RWPE2 (cell line): ENCODE data around the gene ENGASE.

ENCODE experiments used
- ATAC-seq: fragments of 200-7000 bp; cut with Tn5 transposase; 3 replicates; pipeline ENCODE4 v1.9.1; 2021; ENCODE audit warnings: low read depth
- DNase-seq: peaks from one replicate; pipeline ENCODE4 v3.0.0-alpha.2; 2020; ENCODE audit warnings: low spot score
- H3K27ac ChIP-seq: fragments of 450-650 bp; 2 replicates; pipeline ENCODE4 v1.5.1; 2017; ENCODE audit warnings: mild to moderate bottlenecking; ENCODE audit not compliant: poor library complexity, severe bottlenecking
- H3K27me3 ChIP-seq: fragments of 250-450 bp; sonication (Bioruptor Pico); 2 replicates; pipeline ENCODE4 v1.5.1; 2021; ENCODE audit warnings: mild to moderate bottlenecking, moderate library complexity; ENCODE audit not compliant: insufficient read depth, poor library complexity, severe bottlenecking
- H3K36me3 ChIP-seq: fragments of 250-450 bp; sonication (Bioruptor Pico); 2 replicates; pipeline ENCODE4 v1.5.1; 2020; ENCODE audit warnings: low read depth, mild to moderate bottlenecking, moderate library complexity
- H3K4me1 ChIP-seq: fragments of 250-450 bp; sonication (Bioruptor Pico); 2 replicates; pipeline ENCODE4 v1.5.1; 2021; ENCODE audit warnings: mild to moderate bottlenecking, moderate library complexity; ENCODE audit not compliant: insufficient read depth, poor library complexity, severe bottlenecking
- H3K4me3 ChIP-seq: fragments of 250-450 bp; sonication (Bioruptor Pico); 2 replicates; pipeline ENCODE4 v1.5.1; 2021; ENCODE audit warnings: mild to moderate bottlenecking, moderate library complexity; ENCODE audit not compliant: severe bottlenecking
- H3K9me3 ChIP-seq: fragments of 250-450 bp; sonication (Bioruptor Pico); 2 replicates; pipeline ENCODE4 v1.5.1; 2021; ENCODE audit warnings: mild to moderate bottlenecking, moderate library complexity; ENCODE audit not compliant: severe bottlenecking
- TF ChIP-seq, protein P1 (sequence below): fragments of 450-650 bp; IDR thresholded peaks from one replicate; pipeline ENCODE4 v1.5.1; 2017; ENCODE audit warnings: mild to moderate bottlenecking, moderate library complexity; ENCODE audit not compliant: poor library complexity, severe bottlenecking

ENGASE gene

DNA sequence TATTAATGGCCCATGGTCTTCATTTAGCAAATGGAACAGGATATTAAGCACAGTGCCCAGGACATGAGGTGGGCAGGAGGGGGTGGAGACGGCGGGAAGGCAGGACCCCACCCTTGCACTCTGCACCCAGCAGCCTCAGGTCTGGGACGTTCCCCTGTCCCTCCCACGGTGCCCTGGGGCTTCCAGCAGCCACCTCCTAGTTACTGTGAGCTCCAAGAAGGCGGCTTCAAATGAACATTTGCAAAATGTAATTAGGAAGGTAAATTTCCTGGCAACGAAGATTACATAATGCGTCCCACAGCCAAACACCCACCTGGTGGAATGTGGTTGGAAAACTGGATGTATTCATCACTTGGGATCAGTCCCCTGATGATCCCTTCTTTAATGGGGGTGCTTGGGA lies 59.4 kb downstream of the ENGASE start:
- no peak; the same call in 2 of the 3 replicates for ATAC-seq
- Histone ChIP-seq H3K36me3 (no peaks in the 10 kb centered on the region), H3K4me3 (no peak overlapping the region), H3K4me1 (no peaks in the 10 kb centered on the region), H3K27me3 (peaks cover 76% of the 10 kb centered on the region), H3K27ac (no peak overlapping the region), H3K9me3 (no peaks in the 10 kb centered on the region)
- TF ChIP-seq, protein P1, sequence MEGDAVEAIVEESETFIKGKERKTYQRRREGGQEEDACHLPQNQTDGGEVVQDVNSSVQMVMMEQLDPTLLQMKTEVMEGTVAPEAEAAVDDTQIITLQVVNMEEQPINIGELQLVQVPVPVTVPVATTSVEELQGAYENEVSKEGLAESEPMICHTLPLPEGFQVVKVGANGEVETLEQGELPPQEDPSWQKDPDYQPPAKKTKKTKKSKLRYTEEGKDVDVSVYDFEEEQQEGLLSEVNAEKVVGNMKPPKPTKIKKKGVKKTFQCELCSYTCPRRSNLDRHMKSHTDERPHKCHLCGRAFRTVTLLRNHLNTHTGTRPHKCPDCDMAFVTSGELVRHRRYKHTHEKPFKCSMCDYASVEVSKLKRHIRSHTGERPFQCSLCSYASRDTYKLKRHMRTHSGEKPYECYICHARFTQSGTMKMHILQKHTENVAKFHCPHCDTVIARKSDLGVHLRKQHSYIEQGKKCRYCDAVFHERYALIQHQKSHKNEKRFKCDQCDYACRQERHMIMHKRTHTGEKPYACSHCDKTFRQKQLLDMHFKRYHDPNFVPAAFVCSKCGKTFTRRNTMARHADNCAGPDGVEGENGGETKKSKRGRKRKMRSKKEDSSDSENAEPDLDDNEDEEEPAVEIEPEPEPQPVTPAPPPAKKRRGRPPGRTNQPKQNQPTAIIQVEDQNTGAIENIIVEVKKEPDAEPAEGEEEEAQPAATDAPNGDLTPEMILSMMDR: no peak
- no peak for DNase-seq

DNA sequence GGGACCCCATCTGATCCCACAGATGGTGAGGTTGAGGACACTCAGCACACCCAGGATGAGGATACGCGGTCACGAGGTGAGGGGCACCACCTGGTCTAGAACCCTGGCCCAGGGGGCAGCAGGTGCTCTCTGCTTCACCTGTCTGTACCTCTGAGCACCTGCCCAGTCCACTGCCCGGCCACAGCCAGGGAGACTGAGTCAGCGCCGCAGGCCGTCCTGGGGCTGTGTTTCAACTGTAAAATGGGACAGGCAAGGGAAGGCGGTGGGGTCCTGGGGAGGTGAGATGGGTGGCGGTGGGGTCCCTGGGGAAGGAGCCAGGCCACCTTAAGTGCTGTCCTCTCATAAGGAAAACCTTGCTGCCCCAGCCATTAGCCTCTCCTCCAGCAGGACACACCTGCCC lies 60.4 kb downstream of the ENGASE start:
- no peak for DNase-seq
- Histone ChIP-seq H3K36me3 (no peaks in the 10 kb centered on the region), H3K27ac (no peak overlapping the region), H3K9me3 (no peaks in the 10 kb centered on the region), H3K4me1 (no peaks in the 10 kb centered on the region), H3K27me3 (peaks cover 70% of the 10 kb centered on the region), H3K4me3 (no peak overlapping the region)
- ATAC-seq: no peak
- TF ChIP-seq, protein P1: no peak

DNA sequence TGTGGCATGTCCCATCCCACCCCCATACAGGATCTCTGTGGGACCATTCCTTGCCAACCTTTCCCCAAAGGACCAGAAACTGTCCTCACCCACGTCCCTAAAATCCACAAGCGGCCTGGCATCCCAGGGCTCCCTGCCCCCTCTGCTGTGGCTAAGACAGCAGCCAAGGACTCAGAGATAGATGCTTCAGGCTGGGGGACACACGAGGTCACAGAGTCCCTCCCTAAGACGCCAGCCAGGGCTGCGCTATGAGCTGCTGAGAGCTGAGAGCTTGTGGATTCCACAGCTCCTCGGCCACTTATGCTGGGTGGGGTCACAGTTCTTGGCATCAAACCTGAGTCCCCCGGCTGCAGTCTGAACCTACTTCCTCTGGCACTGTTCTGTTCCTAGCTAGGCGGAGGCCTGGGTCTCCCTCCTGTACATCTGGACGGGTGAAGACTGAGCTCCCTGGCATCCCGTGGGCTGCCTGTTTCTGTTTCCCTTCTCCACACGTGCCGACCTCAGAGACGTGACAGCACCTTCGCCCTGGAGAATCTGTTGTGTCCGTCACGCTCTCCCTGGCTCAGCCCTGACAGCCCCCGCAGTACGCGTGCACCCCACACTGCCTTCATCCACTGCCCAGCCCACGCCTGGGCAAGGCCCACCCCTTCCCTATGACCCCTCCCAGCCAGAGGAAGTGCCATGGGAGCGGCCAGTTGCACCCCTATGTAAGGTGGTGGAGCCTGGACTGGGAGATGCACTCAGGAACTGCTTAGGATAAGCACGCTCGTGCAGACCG lies 61.2 kb downstream of the ENGASE start:
- Histone ChIP-seq H3K4me1 (no peaks in the 10 kb centered on the region), H3K27me3 (peaks cover 70% of the 10 kb centered on the region), H3K27ac (no peak overlapping the region), H3K4me3 (no peak overlapping the region), H3K9me3 (no peaks in the 10 kb centered on the region), H3K36me3 (no peaks in the 10 kb centered on the region)
- ATAC-seq (no peak), DNase-seq (no peak)
- TF ChIP-seq, protein P1: no peak
